VCaP (cell line): ENCODE measurements around the gene PHF13.
A peak's percentile ranks its signal among the peaks of the same experiment; 100 is the strongest.

Source experiments
- H3K27ac ChIP-seq: fragments of 450-650 bp; 2 replicates; pipeline ENCODE4 v1.5.1; 2017
- CTCF ChIP-seq: fragments of 450-650 bp; conservative IDR thresholded peaks from 2 replicates; pipeline ENCODE4 v1.5.1; 2017; ENCODE audit warnings: mild to moderate bottlenecking, moderate library complexity

The PHF13 gene

GRCh38 chr1:6623269-6623965 is 9.9 kb downstream of the PHF13 start:
- H3K27ac ChIP-seq, result peak overlapping the region; percentile 96
- no peak for TF ChIP-seq CTCF

- H3K27ac ChIP-seq, result peak within 1 kb of the TSS; percentile 96
- no peak for TF ChIP-seq CTCF
Observed at GRCh38 chr1:6624710-6625583, 11.4 kb downstream of the PHF13 start, which contains the start of gene THAP3. THAP3 (plus strand) TSS chr1:6624868; CDS start chr1:6625219, 351 bp downstream.

- peak overlapping the region; percentile 96 for H3K27ac ChIP-seq
- no peak for TF ChIP-seq CTCF
Observed at GRCh38 chr1:6625584-6626149, 12.1 kb downstream of the PHF13 start.

GRCh38 chr1:6627031-6627430 is 13.5 kb downstream of the PHF13 start:
- no peak for TF ChIP-seq CTCF
- peak overlapping the region; percentile 96; the same call in 1 of the 2 replicates for H3K27ac ChIP-seq

- TF ChIP-seq CTCF, result no peak
- no peak overlapping the region for H3K27ac ChIP-seq
Observed at GRCh38 chr1:6627841-6628545, 14.5 kb downstream of the PHF13 start.

- no peak overlapping the region for H3K27ac ChIP-seq
- TF ChIP-seq CTCF, result no peak
Observed at GRCh38 chr1:6628971-6629479, 15.5 kb downstream of the PHF13 start.
